OCI-LY3 (cell line): ENCODE results near the gene TTC7B.
"Not testable (repeated sequence)": the region's sequence is repeated elsewhere in the genome, so short reads cannot be mapped to it uniquely, and the experiment has no call there.

ENCODE experiments used
- H2AFZ ChIP-seq: fragments of 200-600, 300-600 bp; shearing (Covaris generic); 2 replicates; pipeline ENCODE4 v1.6.0; 2014; ENCODE audit warnings: antibody characterized with exemption, low read depth, low read length
- H3K27ac ChIP-seq: fragments of 200-600, 300-600 bp; sonication (generic); 2 replicates; pipeline ENCODE4 v1.5.1; 2014; ENCODE audit warnings: mild to moderate bottlenecking, low read length, moderate library complexity, mixed read lengths
- H3K27me3 ChIP-seq: fragments of 200-600, 300-600 bp; sonication (generic); 2 replicates; pipeline ENCODE4 v1.6.1; 2014; ENCODE audit warnings: low read depth, low read length, mixed read lengths
- H3K36me3 ChIP-seq: fragments of 200-600, 300-600 bp; sonication (generic); replicated peaks from 2 replicates; pipeline ENCODE3; 2014; ENCODE audit warnings: low read depth, low read length, mixed read lengths
- H3K4me1 ChIP-seq: fragments of 300-600, 200-600 bp; sonication (generic); 2 replicates; pipeline ENCODE4 v1.6.1; 2014; ENCODE audit warnings: low read length, mixed read lengths
- H3K4me2 ChIP-seq: fragments of 200-600, 300-600 bp; sonication (generic); 2 replicates; pipeline ENCODE4 v1.6.1; 2014; ENCODE audit warnings: low read length, mixed read lengths
- H3K4me3 ChIP-seq: fragments of 300-600, 200-600 bp; sonication (generic); 2 replicates; pipeline ENCODE4 v1.5.1; 2014; ENCODE audit warnings: antibody characterized with exemption, mild to moderate bottlenecking, low read length, moderate library complexity
- H3K79me2 ChIP-seq: fragments of 300-600, 200-600 bp; shearing (Covaris generic); 2 replicates; pipeline ENCODE4 v1.6.1; 2014; ENCODE audit warnings: mild to moderate bottlenecking, low read length, mixed read lengths
- H3K9ac ChIP-seq: fragments of 300-600, 200-600 bp; shearing (Covaris generic); 2 replicates; pipeline ENCODE4 v1.6.0; 2014; ENCODE audit warnings: mild to moderate bottlenecking, low read length, moderate library complexity
- H3K9me3 ChIP-seq: fragments of 200-600, 300-600 bp; shearing (Covaris generic); 2 replicates; pipeline ENCODE4 v1.6.1; 2014; ENCODE audit warnings: low read length, mixed read lengths; ENCODE audit not compliant: insufficient read depth
- H4K20me1 ChIP-seq: fragments of 200-600, 300-600 bp; sonication (generic); 2 replicates; pipeline ENCODE4 v1.6.1; 2016; ENCODE audit warnings: low read length, mixed read lengths; ENCODE audit not compliant: insufficient read depth
- EZH2phosphoT487 ChIP-seq: fragments of 200-600 bp; shearing (Covaris generic); IDR thresholded peaks from 2 replicates; pipeline ENCODE4 v1.6.1; 2018; ENCODE audit warnings: antibody characterized with exemption, mixed run types, low read depth
- TF ChIP-seq, protein P1 (sequence below): fragments of 200-600, 300-600 bp; sonication (generic); IDR thresholded peaks from 2 replicates; pipeline ENCODE4 v1.5.1; 2014; ENCODE audit warnings: antibody characterized with exemption, low read length, low read depth

The TTC7B gene

GRCh38 chr14:90828642-90829487 is 12.6 kb upstream of the TTC7B start:
- peak overlapping the region; percentile 93 for H2AFZ ChIP-seq
- H3K27ac ChIP-seq, result no peak overlapping the region

DNA sequence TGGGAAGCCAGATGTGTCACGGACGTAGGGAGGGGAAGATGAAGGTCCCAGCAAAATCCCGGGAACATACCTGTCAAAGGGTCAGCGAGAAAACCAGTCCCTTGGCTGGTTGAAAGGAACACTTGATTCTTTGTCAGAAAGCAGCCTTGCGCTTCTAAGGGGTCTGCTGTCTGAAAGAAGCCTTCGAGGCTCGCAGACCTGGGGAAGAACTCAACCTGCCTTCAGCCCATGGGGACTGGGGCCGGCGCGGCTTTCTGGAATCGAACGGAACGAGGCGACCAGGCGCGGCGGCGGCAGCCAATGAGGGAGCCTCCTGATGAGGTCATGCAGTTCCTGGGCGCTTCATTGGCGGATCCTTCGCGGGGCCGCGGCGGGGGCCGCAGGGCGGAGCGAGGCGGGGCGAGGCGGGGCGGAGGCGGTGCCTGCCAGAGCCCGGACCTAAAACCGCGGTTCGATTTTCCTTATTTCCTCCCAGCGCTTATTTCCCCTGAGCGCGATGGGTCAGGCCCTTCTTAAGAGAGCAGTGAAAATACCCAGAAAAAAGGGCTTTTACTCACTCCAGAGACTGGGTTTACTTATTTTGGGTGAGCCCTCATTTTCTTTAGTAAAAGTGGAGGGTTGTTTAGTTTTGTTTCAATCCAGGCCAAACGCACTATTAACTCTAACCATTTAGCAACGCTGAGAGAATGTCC is 11.8 kb upstream of the TTC7B start:
- peak overlapping the region; percentile 80 for H3K4me3 ChIP-seq
- H3K4me2 ChIP-seq, result peak overlapping the region; percentile 91
- H2AFZ ChIP-seq, result peak overlapping the region; percentile 96
- H3K27me3 ChIP-seq, result no peaks in the 10 kb centered on the region
- H4K20me1 ChIP-seq, result no peaks in the 10 kb centered on the region
- no peak overlapping the region for H3K27ac ChIP-seq
- TF ChIP-seq, protein P1, sequence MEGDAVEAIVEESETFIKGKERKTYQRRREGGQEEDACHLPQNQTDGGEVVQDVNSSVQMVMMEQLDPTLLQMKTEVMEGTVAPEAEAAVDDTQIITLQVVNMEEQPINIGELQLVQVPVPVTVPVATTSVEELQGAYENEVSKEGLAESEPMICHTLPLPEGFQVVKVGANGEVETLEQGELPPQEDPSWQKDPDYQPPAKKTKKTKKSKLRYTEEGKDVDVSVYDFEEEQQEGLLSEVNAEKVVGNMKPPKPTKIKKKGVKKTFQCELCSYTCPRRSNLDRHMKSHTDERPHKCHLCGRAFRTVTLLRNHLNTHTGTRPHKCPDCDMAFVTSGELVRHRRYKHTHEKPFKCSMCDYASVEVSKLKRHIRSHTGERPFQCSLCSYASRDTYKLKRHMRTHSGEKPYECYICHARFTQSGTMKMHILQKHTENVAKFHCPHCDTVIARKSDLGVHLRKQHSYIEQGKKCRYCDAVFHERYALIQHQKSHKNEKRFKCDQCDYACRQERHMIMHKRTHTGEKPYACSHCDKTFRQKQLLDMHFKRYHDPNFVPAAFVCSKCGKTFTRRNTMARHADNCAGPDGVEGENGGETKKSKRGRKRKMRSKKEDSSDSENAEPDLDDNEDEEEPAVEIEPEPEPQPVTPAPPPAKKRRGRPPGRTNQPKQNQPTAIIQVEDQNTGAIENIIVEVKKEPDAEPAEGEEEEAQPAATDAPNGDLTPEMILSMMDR, result no peak
- TF ChIP-seq EZH2phosphoT487, result no peak
- H3K4me1 ChIP-seq, result peaks cover 9% of the 10 kb centered on the region
- no peaks in the 10 kb centered on the region for H3K79me2 ChIP-seq
- H3K9me3 ChIP-seq, result no peaks in the 10 kb centered on the region
- H3K36me3 ChIP-seq, result no peaks in the 10 kb centered on the region
- peak overlapping the region; percentile 70 for H3K9ac ChIP-seq

More at GRCh38 chr14:90828642-90829487, 12.6 kb upstream of the TTC7B start:
- Histone ChIP-seq H3K27me3 (no peaks in the 10 kb centered on the region), H3K4me1 (peaks cover 9% of the 10 kb centered on the region), H3K9ac (peak overlapping the region; percentile 62), H3K4me3 (peak overlapping the region; percentile 80), H3K36me3 (no peaks in the 10 kb centered on the region), H3K4me2 (peak overlapping the region; percentile 91), H4K20me1 (no peaks in the 10 kb centered on the region), H3K9me3 (no peaks in the 10 kb centered on the region), H3K79me2 (no peaks in the 10 kb centered on the region)
- TF ChIP-seq, protein P1, result no peak
- no peak for TF ChIP-seq EZH2phosphoT487

GRCh38 chr14:90823542-90823941 is 7.3 kb upstream of the TTC7B start:
- not testable (repeated sequence) for H3K79me2 ChIP-seq, H3K4me3 ChIP-seq, H3K36me3 ChIP-seq, H3K27ac ChIP-seq, H2AFZ ChIP-seq, H3K9me3 ChIP-seq, H4K20me1 ChIP-seq, H3K4me2 ChIP-seq, H3K9ac ChIP-seq, H3K4me1 ChIP-seq, H3K27me3 ChIP-seq

DNA sequence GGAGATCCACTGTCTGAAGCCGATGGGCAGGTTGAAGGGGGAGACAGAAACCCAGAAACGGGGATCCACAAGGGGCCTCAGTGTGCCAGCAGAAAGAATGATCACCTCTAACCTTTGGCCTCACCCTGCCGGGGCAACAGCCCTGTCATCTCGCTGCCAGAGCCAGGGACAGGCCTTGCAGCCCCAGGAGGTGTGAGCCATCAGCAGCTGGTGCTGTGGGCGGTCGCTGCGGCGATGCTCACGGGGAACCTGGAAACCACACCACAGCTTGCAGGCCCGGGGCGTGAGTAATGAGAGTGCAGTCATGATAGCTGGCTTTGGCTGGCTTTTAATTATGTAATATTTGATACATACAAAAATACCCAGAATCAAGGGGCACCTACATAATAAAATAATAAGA is 4.7 kb upstream of the TTC7B start:
- Histone ChIP-seq H3K9ac (no peak overlapping the region), H3K9me3 (no peaks in the 10 kb centered on the region)

More for the DNA sequence above, 4.7 kb upstream of the TTC7B start:
- Histone ChIP-seq H3K4me1 (peaks cover 5% of the 10 kb centered on the region), H3K36me3 (no peaks in the 10 kb centered on the region), H3K4me2 (no peak overlapping the region), H3K27ac (no peak overlapping the region), H3K4me3 (no peak overlapping the region), H3K27me3 (no peaks in the 10 kb centered on the region; the same call in 1 of the 2 replicates), H4K20me1 (no peaks in the 10 kb centered on the region), H2AFZ (no peak overlapping the region), H3K79me2 (no peaks in the 10 kb centered on the region; the same call in 1 of the 2 replicates)
- no peak for TF ChIP-seq EZH2phosphoT487
- TF ChIP-seq, protein P1, result no peak
